ENCODE measurements around the gene BRF1.

DNA sequence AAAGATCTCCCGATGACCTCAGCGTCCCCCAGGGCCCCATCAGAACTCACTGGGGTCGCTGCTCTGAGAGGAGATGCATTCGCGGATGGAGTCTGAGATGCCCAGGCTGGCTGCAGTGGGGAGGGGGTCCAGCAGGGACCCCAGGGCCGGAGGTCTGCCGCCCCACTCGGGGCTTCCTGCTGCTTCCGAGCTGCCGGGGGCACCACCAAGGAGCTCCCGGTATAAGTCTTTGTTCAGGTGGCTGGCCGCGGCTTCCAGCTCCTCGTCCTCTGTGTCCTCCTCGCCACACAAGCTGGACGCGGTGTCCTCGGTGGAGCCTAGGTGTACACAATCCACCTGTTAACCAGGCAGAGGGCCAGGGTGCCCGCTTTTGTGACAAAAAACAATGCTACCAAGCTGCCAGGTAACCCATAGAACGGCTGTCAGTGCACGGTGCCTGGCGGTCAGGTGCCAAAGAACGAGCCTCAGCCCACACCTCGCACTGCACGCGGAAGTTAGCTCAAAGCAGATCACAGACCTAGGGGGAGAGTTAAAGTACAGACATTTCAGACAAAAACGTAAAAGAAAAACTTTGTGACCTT lies 79.1 kb downstream of the BRF1 start:
- TF ChIP-seq, protein P1, sequence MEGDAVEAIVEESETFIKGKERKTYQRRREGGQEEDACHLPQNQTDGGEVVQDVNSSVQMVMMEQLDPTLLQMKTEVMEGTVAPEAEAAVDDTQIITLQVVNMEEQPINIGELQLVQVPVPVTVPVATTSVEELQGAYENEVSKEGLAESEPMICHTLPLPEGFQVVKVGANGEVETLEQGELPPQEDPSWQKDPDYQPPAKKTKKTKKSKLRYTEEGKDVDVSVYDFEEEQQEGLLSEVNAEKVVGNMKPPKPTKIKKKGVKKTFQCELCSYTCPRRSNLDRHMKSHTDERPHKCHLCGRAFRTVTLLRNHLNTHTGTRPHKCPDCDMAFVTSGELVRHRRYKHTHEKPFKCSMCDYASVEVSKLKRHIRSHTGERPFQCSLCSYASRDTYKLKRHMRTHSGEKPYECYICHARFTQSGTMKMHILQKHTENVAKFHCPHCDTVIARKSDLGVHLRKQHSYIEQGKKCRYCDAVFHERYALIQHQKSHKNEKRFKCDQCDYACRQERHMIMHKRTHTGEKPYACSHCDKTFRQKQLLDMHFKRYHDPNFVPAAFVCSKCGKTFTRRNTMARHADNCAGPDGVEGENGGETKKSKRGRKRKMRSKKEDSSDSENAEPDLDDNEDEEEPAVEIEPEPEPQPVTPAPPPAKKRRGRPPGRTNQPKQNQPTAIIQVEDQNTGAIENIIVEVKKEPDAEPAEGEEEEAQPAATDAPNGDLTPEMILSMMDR (IDR thresholded peaks at IDR 0.05; ENCODE audit: insufficient read depth, low read length, poor library complexity, severe bottlenecking): no peak
- TF ChIP-seq EZH2phosphoT487 (conservative IDR thresholded peaks at IDR 0.05; ENCODE audit: low read length): no peak

Data from SU-DHL-6 (cell line).